C4-2B (cell line): ENCODE results near the gene DLK2.

Source experiments
- H3K27ac ChIP-seq: fragments of 450-650 bp; 2 replicates; pipeline ENCODE4 v1.5.1; 2017
- ZFX ChIP-seq: fragments of 450-650 bp; IDR thresholded peaks from 2 replicates; pipeline ENCODE4 v1.6.1; 2017
- TF ChIP-seq, protein P1 (sequence below): fragments of 450-650 bp; conservative IDR thresholded peaks from 2 replicates; pipeline ENCODE4 v1.5.1; 2017; ENCODE audit warnings: mild to moderate bottlenecking

DLK2 gene

DNA sequence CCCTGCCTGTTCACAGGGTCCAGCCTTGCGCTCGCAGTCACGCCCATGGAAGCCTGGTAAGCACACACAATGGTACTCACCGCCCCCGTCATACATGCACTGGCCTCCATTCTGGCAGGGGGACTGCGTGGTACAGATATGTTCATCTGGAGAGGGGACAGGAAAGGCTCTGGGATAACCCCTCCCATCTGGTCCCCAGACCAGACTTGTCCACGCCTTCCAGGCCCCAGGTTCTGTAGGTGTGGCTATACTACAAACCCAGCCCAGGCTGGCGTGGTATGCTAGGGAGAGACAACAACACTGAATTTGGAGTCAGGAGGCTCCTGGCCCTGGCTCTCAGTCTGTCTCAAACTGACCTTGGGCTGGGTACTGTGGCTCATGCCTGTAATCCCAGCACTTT lies 3.4 kb downstream of the DLK2 start:
- no peak overlapping the region for H3K27ac ChIP-seq
- TF ChIP-seq, protein P1, sequence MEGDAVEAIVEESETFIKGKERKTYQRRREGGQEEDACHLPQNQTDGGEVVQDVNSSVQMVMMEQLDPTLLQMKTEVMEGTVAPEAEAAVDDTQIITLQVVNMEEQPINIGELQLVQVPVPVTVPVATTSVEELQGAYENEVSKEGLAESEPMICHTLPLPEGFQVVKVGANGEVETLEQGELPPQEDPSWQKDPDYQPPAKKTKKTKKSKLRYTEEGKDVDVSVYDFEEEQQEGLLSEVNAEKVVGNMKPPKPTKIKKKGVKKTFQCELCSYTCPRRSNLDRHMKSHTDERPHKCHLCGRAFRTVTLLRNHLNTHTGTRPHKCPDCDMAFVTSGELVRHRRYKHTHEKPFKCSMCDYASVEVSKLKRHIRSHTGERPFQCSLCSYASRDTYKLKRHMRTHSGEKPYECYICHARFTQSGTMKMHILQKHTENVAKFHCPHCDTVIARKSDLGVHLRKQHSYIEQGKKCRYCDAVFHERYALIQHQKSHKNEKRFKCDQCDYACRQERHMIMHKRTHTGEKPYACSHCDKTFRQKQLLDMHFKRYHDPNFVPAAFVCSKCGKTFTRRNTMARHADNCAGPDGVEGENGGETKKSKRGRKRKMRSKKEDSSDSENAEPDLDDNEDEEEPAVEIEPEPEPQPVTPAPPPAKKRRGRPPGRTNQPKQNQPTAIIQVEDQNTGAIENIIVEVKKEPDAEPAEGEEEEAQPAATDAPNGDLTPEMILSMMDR = no peak
- TF ChIP-seq ZFX = no peak

DNA sequence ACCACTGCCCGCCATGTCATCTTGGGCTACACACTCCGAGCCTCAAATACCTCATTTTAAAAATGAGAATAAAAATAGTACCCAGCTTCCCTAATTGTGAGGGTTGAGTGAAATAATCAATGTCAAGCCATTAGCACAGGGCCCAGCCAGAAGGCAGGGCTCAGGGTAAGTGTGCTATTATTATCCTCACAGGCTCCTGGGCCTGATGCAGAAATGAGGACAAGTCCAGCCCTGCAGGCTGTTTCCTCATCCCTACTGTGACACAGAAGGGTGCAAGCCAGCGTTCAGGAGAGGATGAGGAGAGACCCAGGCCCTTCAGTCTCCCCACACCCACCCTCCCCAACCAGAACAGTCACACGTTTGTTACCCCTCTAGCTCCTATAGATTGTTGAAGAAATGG lies 4.0 kb downstream of the DLK2 start:
- TF ChIP-seq ZFX = no peak
- TF ChIP-seq, protein P1 = no peak
- H3K27ac ChIP-seq = no peak overlapping the region

DNA sequence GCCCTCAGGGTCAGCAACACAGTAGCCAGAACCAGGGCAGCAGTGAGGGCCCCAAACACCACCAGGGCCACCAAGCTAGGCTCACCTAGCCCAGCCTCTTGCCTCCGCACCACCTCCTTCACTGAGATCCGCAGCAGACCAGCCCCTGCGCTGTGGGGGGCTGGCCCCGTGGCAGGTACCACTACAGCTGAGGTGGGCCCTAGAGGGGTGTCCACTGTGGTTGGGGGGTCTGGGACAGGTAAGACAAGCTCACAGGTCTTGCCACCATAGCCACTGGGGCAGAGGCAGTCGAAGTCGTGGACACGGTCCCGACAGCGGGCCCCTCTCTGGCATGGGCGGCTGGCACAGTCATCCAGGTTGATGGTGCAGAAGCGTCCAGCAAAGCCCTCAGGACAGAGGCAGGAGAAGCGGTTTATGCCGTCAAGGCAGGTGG lies 4.6 kb downstream of the DLK2 start:
- TF ChIP-seq, protein P1 = no peak
- TF ChIP-seq ZFX = no peak
- no peak overlapping the region for H3K27ac ChIP-seq

DNA sequence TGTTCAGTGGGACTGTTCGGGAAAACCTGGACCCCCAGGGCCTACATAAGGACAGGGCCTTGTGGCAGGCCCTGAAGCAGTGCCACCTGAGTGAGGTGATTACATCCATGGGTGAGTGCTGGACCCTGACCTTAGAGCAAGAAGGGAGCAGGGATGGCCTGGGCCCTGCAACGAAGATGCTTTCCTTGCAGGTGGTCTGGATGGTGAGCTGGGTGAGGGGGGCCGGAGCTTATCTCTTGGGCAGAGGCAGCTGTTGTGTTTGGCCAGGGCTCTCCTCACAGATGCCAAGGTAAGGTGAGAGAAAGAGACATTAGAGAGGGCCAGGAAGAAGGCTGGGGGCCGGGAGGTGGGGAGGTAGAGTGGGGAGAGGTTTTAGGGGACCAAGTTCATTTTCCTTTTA lies 6.4 kb downstream of the DLK2 start:
- no peak overlapping the region for H3K27ac ChIP-seq
- TF ChIP-seq, protein P1 = no peak
- TF ChIP-seq ZFX = no peak

DNA sequence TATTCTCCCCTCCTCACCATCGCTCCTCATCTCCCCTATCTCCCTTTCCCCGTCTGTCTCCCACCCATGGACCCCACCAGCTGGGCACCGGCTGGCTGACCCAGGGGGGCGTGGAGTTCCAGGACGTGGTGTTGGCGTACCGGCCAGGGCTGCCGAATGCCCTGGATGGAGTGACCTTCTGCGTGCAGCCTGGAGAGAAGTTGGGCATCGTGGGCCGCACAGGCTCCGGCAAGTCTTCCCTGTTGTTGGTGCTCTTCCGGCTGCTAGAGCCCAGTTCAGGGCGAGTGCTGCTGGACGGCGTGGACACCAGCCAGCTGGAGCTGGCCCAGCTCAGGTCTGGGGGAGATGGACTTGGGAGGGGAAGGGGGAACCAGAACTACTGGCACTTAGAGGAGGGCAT lies 7.7 kb downstream of the DLK2 start:
- no peak overlapping the region for H3K27ac ChIP-seq
- TF ChIP-seq, protein P1 = no peak
- TF ChIP-seq ZFX = no peak

DNA sequence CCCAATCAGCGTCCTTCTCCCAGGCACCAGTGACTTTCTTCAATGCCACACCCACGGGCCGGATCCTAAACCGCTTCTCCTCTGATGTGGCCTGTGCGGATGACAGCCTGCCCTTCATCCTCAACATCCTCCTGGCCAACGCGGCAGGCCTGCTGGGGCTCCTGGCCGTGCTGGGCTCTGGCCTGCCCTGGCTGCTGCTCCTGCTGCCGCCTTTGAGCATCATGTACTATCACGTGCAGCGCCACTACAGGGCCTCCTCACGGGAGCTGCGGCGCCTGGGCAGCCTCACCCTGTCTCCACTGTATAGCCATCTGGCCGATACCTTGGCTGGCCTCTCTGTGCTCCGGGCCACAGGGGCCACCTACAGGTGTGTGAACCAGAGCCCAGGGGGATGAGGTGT lies 9.8 kb downstream of the DLK2 start:
- no peak for TF ChIP-seq ZFX
- no peak overlapping the region for H3K27ac ChIP-seq

DNA sequence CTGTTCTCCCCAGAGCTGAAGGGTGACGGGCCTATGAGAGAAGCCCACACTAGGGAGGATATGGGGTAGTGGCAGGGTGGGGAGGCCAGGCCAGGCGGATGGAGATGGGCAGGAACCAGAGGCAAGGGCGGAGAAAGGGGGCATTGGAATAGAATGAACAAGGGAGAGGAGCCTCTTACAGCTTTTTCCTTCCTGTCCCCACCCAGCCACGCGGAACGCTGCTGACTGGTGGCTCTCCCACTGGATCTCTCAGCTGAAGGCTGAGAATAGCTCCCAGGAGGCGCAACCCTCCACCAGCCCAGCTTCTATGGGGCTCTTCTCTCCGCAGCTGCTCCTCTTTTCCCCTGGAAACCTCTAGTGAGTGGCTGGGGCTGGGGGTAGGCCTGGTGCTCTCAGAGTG lies 10.8 kb downstream of the DLK2 start:
- TF ChIP-seq ZFX = no peak
- TF ChIP-seq, protein P1 = no peak
- H3K27ac ChIP-seq = no peak overlapping the region

DNA sequence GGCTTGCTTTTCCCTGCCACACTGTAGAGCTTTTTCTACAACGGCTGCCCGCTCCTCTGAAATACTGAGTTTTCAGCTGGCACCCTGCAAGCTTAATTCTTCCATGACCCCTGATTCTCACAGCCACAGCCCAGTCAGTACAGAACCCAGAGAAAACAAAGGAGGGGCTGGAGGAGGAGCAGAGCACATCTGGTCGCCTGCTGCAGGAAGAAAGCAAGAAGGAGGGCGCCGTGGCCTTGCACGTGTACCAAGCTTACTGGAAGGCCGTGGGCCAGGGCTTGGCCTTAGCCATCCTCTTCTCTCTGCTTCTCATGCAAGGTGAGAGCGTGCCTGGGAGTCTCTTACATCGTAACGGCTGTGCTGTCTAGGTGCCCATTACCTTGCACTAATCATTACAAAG lies 11.3 kb downstream of the DLK2 start:
- H3K27ac ChIP-seq = no peak overlapping the region
- TF ChIP-seq, protein P1 = no peak
- no peak for TF ChIP-seq ZFX
